Progenitor cell of endocrine pancreas (in vitro differentiated cells): ENCODE data around the gene CCDC186. TPM values are rescaled to one million over a fixed set of nuclear protein-coding genes. Genes with fewer than 3 reads are reported as not detected.

Source experiments
- DNase-seq: peaks from one replicate; pipeline ENCODE4 v3.0.0; 2021; ENCODE audit warnings: low spot score; ENCODE audit not compliant: unreplicated experiment
- H3K27ac Mint-ChIP-seq: 2 replicates; pipeline ENCODE4 v1.8.0; 2021; ENCODE audit warnings: mild to moderate bottlenecking, moderate library complexity, mixed read lengths
- H3K27me3 Mint-ChIP-seq: 2 replicates; pipeline ENCODE4 v1.8.0; 2021; ENCODE audit warnings: mixed read lengths
- H3K36me3 Mint-ChIP-seq: 2 replicates; pipeline ENCODE4 v1.8.0; 2022; ENCODE audit warnings: mixed read lengths; ENCODE audit not compliant: insufficient read depth
- H3K4me1 Mint-ChIP-seq: 2 replicates; pipeline ENCODE4 v1.8.0; 2021; ENCODE audit warnings: low read depth, mixed read lengths
- H3K4me3 Mint-ChIP-seq: 2 replicates; pipeline ENCODE4 v1.8.0; 2021; ENCODE audit warnings: low read depth, mild to moderate bottlenecking, moderate library complexity, mixed read lengths
- H3K9me3 Mint-ChIP-seq: 2 replicates; pipeline ENCODE4 v1.8.0; 2021; ENCODE audit warnings: low read depth, mixed read lengths
- CTCF ChIP-seq: fragments of 200-600 bp; sonication (generic); IDR thresholded peaks from one replicate; pipeline ENCODE4 v1.5.0; 2021; ENCODE audit warnings: antibody characterized with exemption, mild to moderate bottlenecking; ENCODE audit not compliant: unreplicated experiment
- total RNA-seq: library from RNA; stranded (reverse); gene quantifications from 2 replicates; pipeline ENCODE4 v1.2.1, GENCODE V29; 2021

CCDC186 gene
- total RNA-seq, 1 donor from 2014 or later = 20.8 TPM

- no peak overlapping the region for H3K27ac Mint-ChIP-seq
- H3K4me3 Mint-ChIP-seq = no peak overlapping the region
- H3K9me3 Mint-ChIP-seq = no peaks in the 10 kb centered on the region
- no peak for DNase-seq
- H3K4me1 Mint-ChIP-seq = peaks cover 2% of the 10 kb centered on the region
- peaks cover 42% of the 10 kb centered on the region for H3K36me3 Mint-ChIP-seq
- TF ChIP-seq CTCF = no peak
- no peaks in the 10 kb centered on the region for H3K27me3 Mint-ChIP-seq
These were observed 42.9 kb downstream of the CCDC186 start for GRCh38 chr10:114131094-114131493.

- TF ChIP-seq CTCF = no peak
- Mint-ChIP-seq H3K4me1 (peaks cover 2% of the 10 kb centered on the region), H3K36me3 (peaks cover 8% of the 10 kb centered on the region), H3K27me3 (peaks cover 7% of the 10 kb centered on the region), H3K4me3 (no peak overlapping the region), H3K27ac (no peak overlapping the region), H3K9me3 (no peaks in the 10 kb centered on the region)
- no peak for DNase-seq
These were observed 53.0 kb downstream of the CCDC186 start for GRCh38 chr10:114121031-114121430.

- Mint-ChIP-seq H3K27me3 (peaks cover 16% of the 10 kb centered on the region), H3K4me3 (no peak overlapping the region), H3K9me3 (no peaks in the 10 kb centered on the region), H3K4me1 (peaks cover 7% of the 10 kb centered on the region), H3K27ac (no peak overlapping the region), H3K36me3 (peaks cover 5% of the 10 kb centered on the region)
- TF ChIP-seq CTCF = no peak
- no peak for DNase-seq
These were observed 55.5 kb downstream of the CCDC186 start for GRCh38 chr10:114118514-114118913.

- Mint-ChIP-seq H3K36me3 (peaks cover 5% of the 10 kb centered on the region), H3K4me1 (peaks cover 7% of the 10 kb centered on the region), H3K27ac (no peak overlapping the region), H3K27me3 (peaks cover 16% of the 10 kb centered on the region), H3K9me3 (no peaks in the 10 kb centered on the region), H3K4me3 (no peak overlapping the region)
- no peak for TF ChIP-seq CTCF
- no peak for DNase-seq
These were observed 56.3 kb downstream of the CCDC186 start for GRCh38 chr10:114117728-114118127.

- no peak for DNase-seq
- peaks cover 16% of the 10 kb centered on the region for H3K27me3 Mint-ChIP-seq
- H3K4me1 Mint-ChIP-seq = peaks cover 7% of the 10 kb centered on the region
- no peak for TF ChIP-seq CTCF
- no peak overlapping the region for H3K4me3 Mint-ChIP-seq
- H3K36me3 Mint-ChIP-seq = peaks cover 5% of the 10 kb centered on the region
- no peaks in the 10 kb centered on the region for H3K9me3 Mint-ChIP-seq
- no peak overlapping the region for H3K27ac Mint-ChIP-seq
These were observed 58.1 kb downstream of the CCDC186 start for GRCh38 chr10:114115661-114116445.
